Erythroblast (primary cell): ENCODE data around the gene ANKMY2.

Source experiments
- GATA1 ChIP-seq: IDR thresholded peaks from 2 replicates; pipeline ENCODE4 v1.6.1; 2011; ENCODE audit warnings: low read depth, mild to moderate bottlenecking, control low read depth, low read length, moderate library complexity
- POLR2A ChIP-seq: IDR thresholded peaks from 2 replicates; pipeline ENCODE4 v1.6.1; 2011; ENCODE audit warnings: mild to moderate bottlenecking, low read length

DNA sequence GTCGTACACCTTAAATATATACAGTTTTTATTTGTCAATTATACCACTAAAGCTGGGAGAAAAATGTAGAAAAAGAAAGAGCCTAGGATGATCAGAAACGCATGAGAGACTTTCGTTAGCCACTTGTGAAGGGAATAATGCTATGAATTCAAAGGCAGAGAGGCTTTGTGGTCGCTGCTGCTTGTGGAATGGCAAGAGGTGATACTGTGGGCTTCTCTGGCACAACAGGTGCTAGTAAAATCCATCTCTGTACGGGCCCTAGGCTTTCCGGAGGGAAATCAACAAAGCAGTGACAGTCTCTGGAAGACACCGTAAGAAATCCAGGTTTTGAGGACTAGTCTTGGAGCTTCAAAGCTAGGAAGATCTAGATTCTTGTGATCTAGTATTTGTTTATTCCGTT, 66.3 kb downstream of the ANKMY2 start:
- TF ChIP-seq POLR2A (no peak), GATA1 (no peak)
